Measurements from ENCODE around the gene ANKRD10.

- TF ChIP-seq CTCF (IDR thresholded peaks at IDR 0.05 in 4 of 5, conservative IDR thresholded peaks at IDR 0.05 in 1 of 5), result no peak
- TF ChIP-seq POLR2A (IDR thresholded peaks at IDR 0.05), result no peak
These were observed 31.9 kb downstream of the ANKRD10 start for GRCh38 chr13:110882972-110883371.
